CD4-positive, CD25-positive, alpha-beta regulatory T cell (primary cell): ENCODE data around the gene GPR37L1. TPM values are rescaled to one million over a fixed set of nuclear protein-coding genes. Genes with fewer than 3 reads are reported as not detected.
"Not testable (repeated sequence)": the region's sequence is repeated elsewhere in the genome, so short reads cannot be mapped to it uniquely, and the experiment has no call there.

Source experiments
- ATAC-seq, 2 donors: fragments of 150-1000 bp; cut with Tn5 transposase; one replicate each; pipeline ENCODE4 v1.10.0; 2021; ENCODE audit warnings: low read depth in 2 of 2, moderate number of reproducible peaks in 2 of 2, moderate library complexity in 1 of 2
- DNase-seq, 3 donors: peaks; one replicate each; pipeline versions ENCODE4 v3.0.0 to v3.0.0-alpha.2; 2012 to 2022; ENCODE audit warnings: mixed read lengths in 1 of 3
- H3K27ac ChIP-seq: one replicate; pipeline ENCODE4 v1.7.0; 2013; ENCODE audit warnings: mild to moderate bottlenecking, low read length; ENCODE audit not compliant: insufficient read depth, poor library complexity, severe bottlenecking
- H3K27me3 ChIP-seq: one replicate; pipeline ENCODE4 v1.7.0; 2013; ENCODE audit warnings: low read length; ENCODE audit not compliant: control insufficient read depth, insufficient read depth
- H3K36me3 ChIP-seq: one replicate; pipeline ENCODE4 v1.7.0; 2013; ENCODE audit warnings: mild to moderate bottlenecking, low read length, moderate library complexity; ENCODE audit not compliant: control insufficient read depth, insufficient read depth
- H3K4me1 ChIP-seq: 2 replicates; pipeline ENCODE4 v1.7.0; 2013; ENCODE audit warnings: mild to moderate bottlenecking, low read length; ENCODE audit not compliant: insufficient read depth, control insufficient read depth, poor library complexity, severe bottlenecking
- H3K4me3 ChIP-seq: one replicate; pipeline ENCODE4 v1.7.0; 2013; ENCODE audit warnings: low read depth, mild to moderate bottlenecking, low read length, moderate library complexity
- H3K9me3 ChIP-seq, 2 experiments: 1 replicate in 1 of 2; 2 replicates in 1 of 2; pipeline ENCODE4 v1.7.0; 2013; ENCODE audit warnings: low read length in 2 of 2, mild to moderate bottlenecking in 1 of 2, moderate library complexity in 1 of 2; ENCODE audit not compliant: control insufficient read depth in 2 of 2
- H3K27ac Mint-ChIP-seq, 3 donors: one replicate each; pipeline ENCODE4 v1.8.0; 2020 to 2022; ENCODE audit warnings: mild to moderate bottlenecking in 3 of 3, mixed read lengths in 3 of 3, moderate library complexity in 2 of 3
- H3K27me3 Mint-ChIP-seq: one replicate; pipeline ENCODE4 v1.8.0; 2022; ENCODE audit warnings: mild to moderate bottlenecking, mixed read lengths
- H3K36me3 Mint-ChIP-seq: one replicate; pipeline ENCODE4 v1.8.0; 2020; ENCODE audit warnings: mixed read lengths
- H3K4me1 Mint-ChIP-seq, 4 donors: one replicate each; pipeline ENCODE4 v1.8.0; 2020 to 2022; ENCODE audit warnings: mixed read lengths in 4 of 4, mild to moderate bottlenecking in 1 of 4
- H3K4me3 Mint-ChIP-seq, 4 donors: one replicate each; pipeline ENCODE4 v1.8.0; 2020 to 2022; ENCODE audit warnings: mild to moderate bottlenecking in 4 of 4, mixed read lengths in 4 of 4, moderate library complexity in 3 of 4
- H3K9me3 Mint-ChIP-seq, 7 donors: one replicate each; pipeline ENCODE4 v1.8.0; 2020 to 2022; ENCODE audit warnings: mixed read lengths in 7 of 7, mild to moderate bottlenecking in 3 of 7, moderate library complexity in 2 of 7
- polyA plus RNA-seq, 4 donors: library from polyadenylated mRNA; unstranded; fragments of 300-500 nt; fragmentation: Illumina TruSeq; gene quantifications; one replicate each; pipeline ENCODE4 v1.2.3, GENCODE V29; 2021
- total RNA-seq: library from RNA; stranded (reverse); gene quantifications from one replicate; pipeline ENCODE4 v1.2.3, GENCODE V29; 2022

GPR37L1 gene
- total and polyA plus RNA-seq, 5 donors from 2014 or later = 0.03 to 0.25 (median 0.17) TPM; not detected in 1

DNA sequence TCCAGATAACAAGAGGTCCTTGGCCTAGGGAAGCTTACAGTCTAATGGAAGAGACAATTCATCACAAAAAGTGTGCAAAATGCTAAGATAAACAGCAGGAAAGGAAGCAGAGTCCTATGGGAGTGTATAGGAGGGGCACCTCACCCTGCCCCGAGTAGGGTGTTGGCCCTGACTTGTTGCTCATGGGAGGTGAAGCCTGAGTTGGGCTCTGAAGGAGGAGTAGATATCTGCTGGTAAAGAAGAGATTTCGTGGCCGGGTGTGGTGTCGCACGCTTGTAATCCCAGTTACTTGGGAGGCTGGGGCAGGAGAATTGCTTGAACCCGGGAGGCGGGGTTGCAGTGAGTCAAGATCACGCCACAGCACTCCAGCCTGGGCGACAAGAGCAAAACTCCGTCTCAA, 18.6 kb upstream of the GPR37L1 start:
- Histone ChIP-seq H3K27me3 (no peaks in the 10 kb centered on the region), H3K27ac (no peak overlapping the region), H3K4me1 (no peaks in the 10 kb centered on the region), H3K9me3 (no peaks in the 10 kb centered on the region), H3K36me3 (no peaks in the 10 kb centered on the region), H3K4me3 (no peak overlapping the region)
- Mint-ChIP-seq H3K4me1 (no peaks in the 10 kb centered on the region), H3K9me3 (no peaks in the 10 kb centered on the region), H3K27ac (no peak overlapping the region), H3K36me3 (no peaks in the 10 kb centered on the region), H3K27me3 (peaks cover 23% of the 10 kb centered on the region), H3K4me3 (no peak overlapping the region)
- no peak for ATAC-seq
- DNase-seq = no peak

- Mint-ChIP-seq H3K9me3 (no peaks in the 10 kb centered on the region), H3K27ac (no peak overlapping the region)
These were observed 17.0 kb upstream of the GPR37L1 start for GRCh38 chr1:202105571-202106339.

GRCh38 chr1:202106340-202107254, 16.1 kb upstream of the GPR37L1 start:
- Mint-ChIP-seq H3K4me3 (no peak overlapping the region), H3K9me3 (no peaks in the 10 kb centered on the region), H3K36me3 (no peaks in the 10 kb centered on the region), H3K4me1 (no peaks in the 10 kb centered on the region), H3K27me3 (peaks cover 22% of the 10 kb centered on the region), H3K27ac (no peak overlapping the region)
- H3K27ac ChIP-seq = no peak overlapping the region
- no peaks in the 10 kb centered on the region for H3K27me3 ChIP-seq
- H3K36me3 ChIP-seq = no peaks in the 10 kb centered on the region
- H3K4me1 ChIP-seq = no peaks in the 10 kb centered on the region
- no peaks in the 10 kb centered on the region for H3K9me3 ChIP-seq
- ATAC-seq (no peak), DNase-seq (no peak)
- no peak overlapping the region for H3K4me3 ChIP-seq

More at GRCh38 chr1:202105571-202106339, 17.0 kb upstream of the GPR37L1 start:
- no peak for DNase-seq
- Mint-ChIP-seq H3K36me3 (no peaks in the 10 kb centered on the region), H3K4me1 (no peaks in the 10 kb centered on the region), H3K4me3 (no peak overlapping the region), H3K27me3 (peaks cover 31% of the 10 kb centered on the region)
- no peak for ATAC-seq
- Histone ChIP-seq H3K4me3 (no peak overlapping the region), H3K9me3 (no peaks in the 10 kb centered on the region), H3K27me3 (no peaks in the 10 kb centered on the region), H3K27ac (no peak overlapping the region), H3K36me3 (no peaks in the 10 kb centered on the region), H3K4me1 (no peaks in the 10 kb centered on the region)

GRCh38 chr1:202107321-202107761, 15.4 kb upstream of the GPR37L1 start:
- no peaks in the 10 kb centered on the region for H3K27me3 ChIP-seq
- H3K27ac Mint-ChIP-seq = no peak overlapping the region
- H3K4me1 Mint-ChIP-seq = no peaks in the 10 kb centered on the region
- H3K9me3 Mint-ChIP-seq = no peaks in the 10 kb centered on the region
- DNase-seq = no peak
- no peaks in the 10 kb centered on the region for H3K4me1 ChIP-seq
- no peaks in the 10 kb centered on the region for H3K9me3 ChIP-seq
- H3K4me3 ChIP-seq = no peak overlapping the region
- H3K36me3 Mint-ChIP-seq = no peaks in the 10 kb centered on the region
- no peak for ATAC-seq
- no peaks in the 10 kb centered on the region for H3K36me3 ChIP-seq
- no peak overlapping the region for H3K4me3 Mint-ChIP-seq
- H3K27me3 Mint-ChIP-seq = peaks cover 21% of the 10 kb centered on the region
- H3K27ac ChIP-seq = no peak overlapping the region

DNA sequence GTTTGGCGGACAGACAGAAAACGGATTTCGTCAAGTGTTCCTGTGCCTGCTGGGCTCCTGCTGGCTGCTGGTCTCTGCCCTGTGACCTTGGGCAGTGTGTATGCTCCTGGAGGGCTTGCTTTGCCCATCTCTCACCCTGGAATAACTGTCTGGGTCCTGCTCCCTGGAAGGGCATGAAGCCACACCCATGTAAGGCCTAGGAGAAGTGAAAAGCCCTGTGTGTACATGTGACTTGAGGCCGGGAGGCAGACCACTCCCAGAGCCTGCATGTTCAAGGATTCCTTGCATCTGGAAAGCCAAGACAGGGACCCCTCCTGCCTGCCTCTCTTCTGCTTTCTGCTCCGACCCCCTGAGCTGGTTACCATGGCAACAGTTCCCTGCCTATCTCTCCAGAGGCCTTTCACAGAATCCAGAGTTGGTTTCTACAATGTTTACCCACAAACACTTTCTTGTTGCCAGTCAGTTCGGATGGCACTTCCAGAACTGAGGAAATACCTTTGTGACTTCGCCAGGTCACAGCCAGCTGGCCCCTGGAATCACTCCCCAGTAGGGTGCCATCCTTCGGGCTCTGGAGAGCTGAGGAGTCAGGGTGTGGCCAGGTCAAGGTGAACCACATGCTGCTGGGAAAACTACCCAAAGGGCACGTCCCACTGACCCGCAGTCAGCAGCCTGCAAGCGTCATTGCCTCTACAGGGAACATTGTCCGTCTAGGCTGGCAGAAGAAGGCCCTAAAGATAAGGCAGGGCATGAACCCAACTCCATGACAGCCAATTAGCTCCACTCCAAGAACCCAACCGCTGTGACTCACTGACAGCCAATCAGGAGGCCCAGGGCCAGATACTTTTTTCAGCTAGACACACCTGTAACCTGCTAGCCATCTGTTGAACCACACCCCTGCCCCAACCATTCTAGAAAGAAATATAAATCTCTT, 14.7 kb upstream of the GPR37L1 start:
- Mint-ChIP-seq H3K36me3 (no peaks in the 10 kb centered on the region), H3K27ac (no peak overlapping the region), H3K4me1 (no peaks in the 10 kb centered on the region), H3K9me3 (no peaks in the 10 kb centered on the region), H3K27me3 (peaks cover 21% of the 10 kb centered on the region), H3K4me3 (no peak overlapping the region)
- ATAC-seq (no peak), DNase-seq (no peak)
- Histone ChIP-seq H3K36me3 (no peaks in the 10 kb centered on the region), H3K27ac (no peak overlapping the region), H3K4me1 (no peaks in the 10 kb centered on the region), H3K9me3 (no peaks in the 10 kb centered on the region), H3K27me3 (no peaks in the 10 kb centered on the region), H3K4me3 (no peak overlapping the region)

DNA sequence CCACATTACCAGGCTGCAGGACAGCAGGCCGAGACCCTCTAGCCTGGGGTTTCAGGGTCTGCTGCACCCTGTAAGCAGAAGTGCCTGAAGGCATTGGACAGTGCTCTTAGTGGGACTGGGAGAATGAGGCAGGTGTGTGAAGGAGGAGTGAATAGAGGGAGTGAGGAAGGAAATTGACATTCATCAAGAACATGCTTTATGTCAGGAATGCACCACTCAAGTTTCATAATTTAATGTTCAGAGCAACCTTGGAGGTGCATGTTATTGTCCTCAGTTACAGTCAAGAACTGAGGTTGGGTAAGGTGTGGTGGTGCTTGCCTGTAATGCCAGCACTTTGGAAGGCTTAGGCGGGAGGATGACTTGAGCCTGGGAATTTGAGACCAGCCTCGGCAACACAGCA, 11.7 kb upstream of the GPR37L1 start:
- H3K36me3 ChIP-seq = no peaks in the 10 kb centered on the region
- DNase-seq (no peak), ATAC-seq (no peak)
- no peaks in the 10 kb centered on the region for H3K36me3 Mint-ChIP-seq
- H3K9me3 Mint-ChIP-seq = no peaks in the 10 kb centered on the region
- no peaks in the 10 kb centered on the region for H3K9me3 ChIP-seq
- H3K27ac Mint-ChIP-seq = no peak overlapping the region
- H3K27me3 ChIP-seq = no peaks in the 10 kb centered on the region
- H3K4me3 ChIP-seq = no peak overlapping the region
- H3K27me3 Mint-ChIP-seq = peaks cover 18% of the 10 kb centered on the region
- no peak overlapping the region for H3K27ac ChIP-seq
- peaks cover 0 to 4% (median 0%) of the 10 kb centered on the region in 4 donors for H3K4me1 Mint-ChIP-seq
- H3K4me3 Mint-ChIP-seq = no peak overlapping the region
- no peaks in the 10 kb centered on the region for H3K4me1 ChIP-seq

DNA sequence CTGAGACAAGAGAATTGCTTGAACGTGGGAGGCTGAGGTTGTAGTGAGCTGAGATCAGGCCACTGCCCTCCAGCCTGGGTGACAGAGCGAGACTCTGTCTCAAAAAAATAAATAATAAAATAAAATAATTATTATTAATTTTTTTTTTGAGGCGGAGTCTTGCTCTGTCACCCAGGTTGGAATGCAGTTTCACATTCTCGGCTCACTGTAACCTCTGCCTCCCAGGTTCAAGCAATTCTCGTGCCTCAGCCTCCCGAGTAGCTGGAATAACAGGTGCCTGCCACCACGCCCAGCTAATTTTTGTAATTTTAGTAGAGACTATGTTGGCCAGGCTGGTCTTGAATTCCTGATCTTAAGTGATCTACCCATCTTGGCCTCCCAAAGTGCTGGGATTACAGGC, 11.1 kb upstream of the GPR37L1 start:
- not testable (repeated sequence) for ATAC-seq, H3K36me3 Mint-ChIP-seq, H3K27ac Mint-ChIP-seq, H3K4me3 Mint-ChIP-seq, H3K4me1 Mint-ChIP-seq, H3K27me3 ChIP-seq, H3K4me1 ChIP-seq, H3K4me3 ChIP-seq, H3K36me3 ChIP-seq, DNase-seq, H3K27ac ChIP-seq, H3K9me3 Mint-ChIP-seq, H3K9me3 ChIP-seq
- H3K27me3 Mint-ChIP-seq = peaks cover 19% of the 10 kb centered on the region
